Lower lobe of right lung (tissue), 2 donors: Measurements from ENCODE around the gene GRIFIN. TPM values are rescaled to one million over a fixed set of nuclear protein-coding genes. Genes with fewer than 3 reads are reported as not detected.
A peak's percentile ranks its signal among the peaks of the same experiment; 100 is the strongest.

Source experiments
- ATAC-seq, 2 donors: fragments of 200-7000 bp; cut with Tn5 transposase; one replicate each; pipeline ENCODE4 v1.9.1; 2020 to 2022; ENCODE audit warnings: mild to moderate bottlenecking in 2 of 2, moderate library complexity in 2 of 2
- DNase-seq: peaks from one replicate; pipeline ENCODE4 v3.0.0-alpha.2; 2020
- H3K27ac ChIP-seq: fragments of 200-600 bp; one replicate; pipeline ENCODE4 v1.8.0; 2022
- H3K27me3 ChIP-seq: fragments of 200-600 bp; one replicate; pipeline ENCODE4 v1.8.0; 2022; ENCODE audit warnings: low read depth
- H3K36me3 ChIP-seq: fragments of 200-600 bp; one replicate; pipeline ENCODE4 v1.8.0; 2022; ENCODE audit warnings: mild to moderate bottlenecking
- H3K4me1 ChIP-seq: fragments of 200-600 bp; one replicate; pipeline ENCODE4 v1.8.0; 2022
- H3K4me3 ChIP-seq: fragments of 200-600 bp; one replicate; pipeline ENCODE4 v1.8.0; 2022; ENCODE audit warnings: mild to moderate bottlenecking
- H3K9me3 ChIP-seq: fragments of 200-600 bp; one replicate; pipeline ENCODE4 v1.8.0; 2022
- intact Hi-C: fragments of 100-400 bp; cut with DNase I; formaldehyde crosslinking; loops from one replicate; pipeline ENCODE4 v1.11.0; 2022
- total RNA-seq: library from RNA; stranded (reverse); fragmentation: NEBNext Ultra II Directional; extraction: Animal tissue kit (Norgen Biotek cat#: 25700); gene quantifications from one replicate; pipeline ENCODE4 v1.2.1, GENCODE V29; 2021
- TF ChIP-seq, protein P1 (sequence below): fragments of 200-600 bp; IDR thresholded peaks from one replicate; pipeline ENCODE4 v1.8.0; 2022; ENCODE audit warnings: antibody characterized with exemption, mild to moderate bottlenecking
- donor health status: DM: no; HTN: yes; CAD: no; lungs with severe emphysema.

GRIFIN gene
- total RNA-seq, 1 donor from 2014 or later = not detected

DNA sequence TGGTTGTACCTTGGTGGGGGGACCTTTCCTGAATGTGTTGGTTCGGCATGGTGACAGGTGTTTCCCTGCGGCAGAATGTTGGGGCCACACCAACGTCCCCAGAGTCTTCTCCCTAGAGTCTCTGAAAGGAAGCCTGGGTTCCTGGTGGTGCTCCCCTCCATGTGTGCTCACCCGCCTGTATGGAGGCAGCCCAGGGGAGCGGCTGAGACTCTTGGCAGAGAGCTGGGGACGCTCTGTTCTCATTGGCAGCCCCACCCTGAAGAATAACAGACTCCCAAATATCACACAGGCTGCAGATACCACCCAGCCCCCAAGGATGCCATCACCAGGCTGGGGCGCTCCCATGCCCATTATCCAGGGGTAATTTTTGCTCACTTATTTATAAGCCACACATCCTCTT, 38.0 kb downstream of the GRIFIN start:
- no peak overlapping the region for H3K4me3 ChIP-seq
- peak overlapping the region; percentile 18 for H3K27ac ChIP-seq
- TF ChIP-seq, protein P1, sequence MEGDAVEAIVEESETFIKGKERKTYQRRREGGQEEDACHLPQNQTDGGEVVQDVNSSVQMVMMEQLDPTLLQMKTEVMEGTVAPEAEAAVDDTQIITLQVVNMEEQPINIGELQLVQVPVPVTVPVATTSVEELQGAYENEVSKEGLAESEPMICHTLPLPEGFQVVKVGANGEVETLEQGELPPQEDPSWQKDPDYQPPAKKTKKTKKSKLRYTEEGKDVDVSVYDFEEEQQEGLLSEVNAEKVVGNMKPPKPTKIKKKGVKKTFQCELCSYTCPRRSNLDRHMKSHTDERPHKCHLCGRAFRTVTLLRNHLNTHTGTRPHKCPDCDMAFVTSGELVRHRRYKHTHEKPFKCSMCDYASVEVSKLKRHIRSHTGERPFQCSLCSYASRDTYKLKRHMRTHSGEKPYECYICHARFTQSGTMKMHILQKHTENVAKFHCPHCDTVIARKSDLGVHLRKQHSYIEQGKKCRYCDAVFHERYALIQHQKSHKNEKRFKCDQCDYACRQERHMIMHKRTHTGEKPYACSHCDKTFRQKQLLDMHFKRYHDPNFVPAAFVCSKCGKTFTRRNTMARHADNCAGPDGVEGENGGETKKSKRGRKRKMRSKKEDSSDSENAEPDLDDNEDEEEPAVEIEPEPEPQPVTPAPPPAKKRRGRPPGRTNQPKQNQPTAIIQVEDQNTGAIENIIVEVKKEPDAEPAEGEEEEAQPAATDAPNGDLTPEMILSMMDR = no peak
- peaks cover 41% of the 10 kb centered on the region for H3K36me3 ChIP-seq
- peaks cover 52% of the 10 kb centered on the region for H3K4me1 ChIP-seq
- intact Hi-C loops = no loop called here
- no peaks in the 10 kb centered on the region for H3K27me3 ChIP-seq
- DNase-seq (no peak), ATAC-seq (no peak)
- no peaks in the 10 kb centered on the region for H3K9me3 ChIP-seq

GRCh38 chr7:2437537-2438148, 38.6 kb downstream of the GRIFIN start:
- no peak for DNase-seq
- Histone ChIP-seq H3K36me3 (peaks cover 46% of the 10 kb centered on the region), H3K4me3 (no peak overlapping the region), H3K27me3 (no peaks in the 10 kb centered on the region), H3K27ac (peak overlapping the region; percentile 18), H3K4me1 (peaks cover 52% of the 10 kb centered on the region), H3K9me3 (no peaks in the 10 kb centered on the region)
- ATAC-seq = peak in 1 of 2 donors; percentile 18
- intact Hi-C loops = no loop called here
- TF ChIP-seq, protein P1 = no peak

- ATAC-seq (peak; percentile 36 to 39), DNase-seq (no peak)
- Histone ChIP-seq H3K27me3 (no peaks in the 10 kb centered on the region), H3K4me1 (peaks cover 52% of the 10 kb centered on the region), H3K36me3 (peaks cover 51% of the 10 kb centered on the region), H3K9me3 (no peaks in the 10 kb centered on the region), H3K27ac (no peak overlapping the region), H3K4me3 (no peak overlapping the region)
- TF ChIP-seq, protein P1 = no peak
- intact Hi-C loops = no loop called here
Observed at GRCh38 chr7:2437136-2437535, 39.1 kb downstream of the GRIFIN start.

- Histone ChIP-seq H3K4me1 (peaks cover 46% of the 10 kb centered on the region), H3K9me3 (no peaks in the 10 kb centered on the region), H3K27ac (no peak overlapping the region), H3K36me3 (peaks cover 52% of the 10 kb centered on the region), H3K27me3 (no peaks in the 10 kb centered on the region), H3K4me3 (no peak overlapping the region)
- intact Hi-C loops = no loop called here
- TF ChIP-seq, protein P1 = no peak
- DNase-seq (no peak), ATAC-seq (no peak)
Observed at GRCh38 chr7:2436341-2437104, 39.7 kb downstream of the GRIFIN start.

- H3K4me1 ChIP-seq = peaks cover 32% of the 10 kb centered on the region
- no peaks in the 10 kb centered on the region for H3K27me3 ChIP-seq
- no peak overlapping the region for H3K27ac ChIP-seq
- intact Hi-C loops = no loop called here
- TF ChIP-seq, protein P1 = no peak
- ATAC-seq (no peak), DNase-seq (no peak)
- peaks cover 52% of the 10 kb centered on the region for H3K36me3 ChIP-seq
- H3K9me3 ChIP-seq = peaks cover 5% of the 10 kb centered on the region
- H3K4me3 ChIP-seq = no peak overlapping the region
Observed at GRCh38 chr7:2435146-2435545, 41.1 kb downstream of the GRIFIN start.
